ENCODE data around the gene FOCAD. TPM values are rescaled to one million over a fixed set of nuclear protein-coding genes. Genes with fewer than 3 reads are reported as not detected.

The FOCAD gene
- total RNA-seq, 2 experiments from 2014 or later: 32.5 to 34.3 TPM

- ChIA-PET POLR2A (no interaction called here), CTCF (interaction anchor here (0.7 to 3.9 kb wide), 15 partner anchors 10 to 261 kb away, joined by 3 to 53 read pairs (median 7); no protein-coding TSS in a partner anchor)
- Mint-ChIP-seq H3K4me3 (no peak overlapping the region), H3K27me3 (no peaks in the 10 kb centered on the region), H3K36me3 (ENCODE audit: low read depth) (peaks cover 11% of the 10 kb centered on the region), H3K9me3 (ENCODE audit: low read depth) (no peaks in the 10 kb centered on the region), H3K27ac (no peak overlapping the region), H3K4me1 (no peaks in the 10 kb centered on the region)
- DNase-seq: peak; percentile 78
- peak; percentile 58 for ATAC-seq
- intact Hi-C loops (cut with DNase I, micrococcal nuclease): loop anchor here (1.0 to 10.0 kb wide), 5 partner anchors 56 to 263 kb away; partner anchors contain the start of gene MLLT3 (in 2 of the 2)
Observed at GRCh38 chr9:20884985-20885593, 201.0 kb downstream of the FOCAD start.

- CTCF ChIA-PET: interaction anchor here (0.6 to 2.4 kb wide), 5 partner anchors 9 to 87 kb away, joined by 3 to 12 read pairs (median 4); no protein-coding TSS in a partner anchor
- Mint-ChIP-seq H3K4me3 (no peak overlapping the region), H3K27ac (no peak overlapping the region), H3K4me1 (no peaks in the 10 kb centered on the region), H3K9me3 (ENCODE audit: low read depth) (no peaks in the 10 kb centered on the region), H3K36me3 (ENCODE audit: low read depth) (no peaks in the 10 kb centered on the region), H3K27me3 (no peaks in the 10 kb centered on the region)
- intact Hi-C loops (cut with DNase I, micrococcal nuclease): no loop called here
- POLR2A ChIA-PET: interaction anchor here (0.6 to 0.7 kb wide), 2 partner anchors 45 to 423 kb away, joined by 3 to 8 read pairs; no protein-coding TSS in a partner anchor
- peak; percentile 22 for DNase-seq
- peak; percentile 44 for ATAC-seq
Observed at GRCh38 chr9:20898885-20899554, 215.0 kb downstream of the FOCAD start.

- Mint-ChIP-seq H3K4me3 (no peak overlapping the region), H3K36me3 (ENCODE audit: low read depth) (peaks cover 2% of the 10 kb centered on the region), H3K27ac (no peak overlapping the region), H3K4me1 (no peaks in the 10 kb centered on the region), H3K9me3 (ENCODE audit: low read depth) (no peaks in the 10 kb centered on the region), H3K27me3 (no peaks in the 10 kb centered on the region)
- ChIA-PET CTCF (interaction anchor here (1.5 kb wide), 1 partner anchor 16 kb away, joined by 3 read pairs; no protein-coding TSS in a partner anchor), POLR2A (no interaction called here)
- ATAC-seq: no peak
- intact Hi-C loops (cut with DNase I, micrococcal nuclease): no loop called here
- no peak for DNase-seq
Observed at GRCh38 chr9:20903212-20903611, 219.2 kb downstream of the FOCAD start.

GRCh38 chr9:20904995-20905394 is 220.9 kb downstream of the FOCAD start:
- Mint-ChIP-seq H3K9me3 (ENCODE audit: low read depth) (no peaks in the 10 kb centered on the region), H3K27me3 (no peaks in the 10 kb centered on the region), H3K4me3 (no peak overlapping the region), H3K27ac (no peak overlapping the region), H3K4me1 (no peaks in the 10 kb centered on the region), H3K36me3 (ENCODE audit: low read depth) (peaks cover 2% of the 10 kb centered on the region)
- ChIA-PET CTCF (interaction anchor here (0.5 to 1.9 kb wide), 2 partner anchors 20 to 1000 kb away, joined by 3 to 8 read pairs; no protein-coding TSS in a partner anchor), POLR2A (interaction anchor here (0.6 kb wide), 1 partner anchor 22 kb away, joined by 3 read pairs; no protein-coding TSS in a partner anchor)
- no peak for DNase-seq
- intact Hi-C loops (cut with DNase I, micrococcal nuclease): no loop called here
- no peak for ATAC-seq

GRCh38 chr9:20906326-20906725 is 222.3 kb downstream of the FOCAD start:
- no peak overlapping the region for H3K27ac Mint-ChIP-seq
- no peak for DNase-seq
- H3K9me3 Mint-ChIP-seq (ENCODE audit: low read depth): no peaks in the 10 kb centered on the region
- no peaks in the 10 kb centered on the region for H3K27me3 Mint-ChIP-seq
- H3K4me3 Mint-ChIP-seq: no peak overlapping the region
- ChIA-PET CTCF (interaction anchor here (1.9 kb wide), 2 partner anchors 21 to 204 kb away, joined by 4 to 8 read pairs; no protein-coding TSS in a partner anchor), POLR2A (no interaction called here)
- no peaks in the 10 kb centered on the region for H3K4me1 Mint-ChIP-seq
- no peak for ATAC-seq
- intact Hi-C loops (cut with DNase I, micrococcal nuclease): no loop called here
- H3K36me3 Mint-ChIP-seq (ENCODE audit: low read depth): peaks cover 2% of the 10 kb centered on the region

GRCh38 chr9:20908461-20908860 is 224.4 kb downstream of the FOCAD start:
- ChIA-PET CTCF (interaction anchor here (0.6 to 2.1 kb wide), 4 partner anchors 10 to 782 kb away, joined by 3 to 9 read pairs (median 4); no protein-coding TSS in a partner anchor), POLR2A (no interaction called here)
- Mint-ChIP-seq H3K27me3 (no peaks in the 10 kb centered on the region), H3K9me3 (ENCODE audit: low read depth) (no peaks in the 10 kb centered on the region), H3K4me3 (no peak overlapping the region), H3K36me3 (ENCODE audit: low read depth) (peaks cover 5% of the 10 kb centered on the region), H3K27ac (no peak overlapping the region), H3K4me1 (no peaks in the 10 kb centered on the region)
- ATAC-seq (no peak), DNase-seq (no peak)
- intact Hi-C loops (cut with DNase I, micrococcal nuclease): no loop called here

- Mint-ChIP-seq H3K27me3 (no peaks in the 10 kb centered on the region), H3K36me3 (ENCODE audit: low read depth) (peaks cover 26% of the 10 kb centered on the region), H3K4me1 (no peaks in the 10 kb centered on the region), H3K4me3 (no peak overlapping the region), H3K27ac (no peak overlapping the region), H3K9me3 (ENCODE audit: low read depth) (no peaks in the 10 kb centered on the region)
- no peak for ATAC-seq
- intact Hi-C loops (cut with DNase I, micrococcal nuclease): no loop called here
- CTCF ChIA-PET: interaction anchor here (0.6 to 0.9 kb wide), 2 partner anchors 32 to 259 kb away, joined by 3 to 4 read pairs; no protein-coding TSS in a partner anchor
- no peak for DNase-seq
- POLR2A ChIA-PET: no interaction called here
Observed at GRCh38 chr9:20914556-20914955, 230.5 kb downstream of the FOCAD start.

- Mint-ChIP-seq H3K36me3 (ENCODE audit: low read depth) (peaks cover 29% of the 10 kb centered on the region), H3K4me3 (no peak overlapping the region), H3K27ac (no peak overlapping the region), H3K27me3 (no peaks in the 10 kb centered on the region), H3K9me3 (ENCODE audit: low read depth) (no peaks in the 10 kb centered on the region), H3K4me1 (peaks cover 11% of the 10 kb centered on the region)
- intact Hi-C loops (cut with DNase I, micrococcal nuclease): no loop called here
- POLR2A ChIA-PET: no interaction called here
- DNase-seq (no peak), ATAC-seq (no peak)
- CTCF ChIA-PET: interaction anchor here (0.7 to 0.9 kb wide), 2 partner anchors 59 to 988 kb away, joined by 3 read pairs; no protein-coding TSS in a partner anchor
Observed at GRCh38 chr9:20921362-20921761, 237.3 kb downstream of the FOCAD start.

GRCh38 chr9:20925256-20926045 is 241.4 kb downstream of the FOCAD start:
- Mint-ChIP-seq H3K4me3 (no peak overlapping the region), H3K36me3 (ENCODE audit: low read depth) (peaks cover 5% of the 10 kb centered on the region), H3K27me3 (no peaks in the 10 kb centered on the region), H3K9me3 (ENCODE audit: low read depth) (no peaks in the 10 kb centered on the region), H3K4me1 (peaks cover 17% of the 10 kb centered on the region), H3K27ac (no peak overlapping the region)
- intact Hi-C loops (cut with DNase I, micrococcal nuclease): loop anchor here in 1 of 2 experiments (5.0 kb wide), 1 partner anchor 303 kb away; the partner anchor contains the start of gene MLLT3
- no peak for DNase-seq
- ChIA-PET CTCF (no interaction called here), POLR2A (no interaction called here)
- peak; percentile 69 for ATAC-seq

- ATAC-seq: no peak
- Mint-ChIP-seq H3K36me3 (ENCODE audit: low read depth) (peaks cover 12% of the 10 kb centered on the region), H3K9me3 (ENCODE audit: low read depth) (no peaks in the 10 kb centered on the region), H3K27me3 (no peaks in the 10 kb centered on the region), H3K4me3 (no peak overlapping the region), H3K4me1 (peaks cover 17% of the 10 kb centered on the region), H3K27ac (no peak overlapping the region)
- ChIA-PET POLR2A (no interaction called here), CTCF (interaction anchor here (0.9 kb wide), 1 partner anchor 48 kb away, joined by 3 read pairs; no protein-coding TSS in a partner anchor)
- intact Hi-C loops (cut with DNase I, micrococcal nuclease): loop anchor here in 1 of 2 experiments (5.0 kb wide), 1 partner anchor 307 kb away; the partner anchor contains the start of gene MLLT3
- no peak for DNase-seq
Observed at GRCh38 chr9:20929276-20929675, 245.2 kb downstream of the FOCAD start.

- H3K27ac Mint-ChIP-seq: no peak overlapping the region
- intact Hi-C loops (cut with DNase I, micrococcal nuclease): no loop called here
- ATAC-seq: peak; percentile 26
- POLR2A ChIA-PET: no interaction called here
- CTCF ChIA-PET: interaction anchor here (1.1 to 2.2 kb wide), 2 partner anchors 10 to 12 kb away, joined by 3 to 5 read pairs; no protein-coding TSS in a partner anchor
- H3K4me1 Mint-ChIP-seq: peaks cover 8% of the 10 kb centered on the region
- DNase-seq: no peak
- H3K9me3 Mint-ChIP-seq (ENCODE audit: low read depth): no peaks in the 10 kb centered on the region
- no peaks in the 10 kb centered on the region for H3K27me3 Mint-ChIP-seq
- H3K4me3 Mint-ChIP-seq: no peak overlapping the region
- peaks cover 9% of the 10 kb centered on the region for H3K36me3 Mint-ChIP-seq (ENCODE audit: low read depth)
Observed at GRCh38 chr9:20930836-20931235, 246.8 kb downstream of the FOCAD start.
